Measurements from ENCODE around the gene COPG2. TPM values are rescaled to one million over a fixed set of nuclear protein-coding genes. Genes with fewer than 3 reads are reported as not detected.
"Not testable (repeated sequence)": the region's sequence is repeated elsewhere in the genome, so short reads cannot be mapped to it uniquely, and the experiment has no call there.

The COPG2 gene
- total RNA-seq, 4 donors from 2014 or later: 22.4 to 25.7 (median 24.7) TPM

DNA sequence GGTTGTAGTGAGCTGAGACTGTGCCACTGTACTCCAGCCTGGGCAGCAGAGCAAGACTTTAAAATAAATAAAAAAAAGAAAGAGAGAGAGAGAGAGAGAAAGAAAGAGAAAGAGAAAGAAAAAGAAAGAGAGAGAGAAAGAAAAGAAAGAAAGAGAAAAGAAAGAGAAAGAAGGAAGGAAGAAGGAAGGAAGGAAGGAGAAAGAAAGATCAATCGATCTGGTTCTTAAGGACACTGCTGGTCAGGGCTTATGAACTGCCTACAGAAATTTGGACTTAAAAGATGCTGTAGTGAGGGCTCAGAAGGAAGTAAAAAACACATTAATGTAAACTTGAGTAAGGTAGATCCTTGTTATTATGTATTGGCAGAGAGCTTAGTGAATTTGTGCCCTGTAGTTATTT lies 62.4 kb downstream of the COPG2 start:
- DNase-seq: no peak
- peaks cover 0 to 10% of the 10 kb centered on the region in 2 donors for H3K36me3 ChIP-seq
- intact Hi-C loops (cut with DNase I): no loop called here

DNA sequence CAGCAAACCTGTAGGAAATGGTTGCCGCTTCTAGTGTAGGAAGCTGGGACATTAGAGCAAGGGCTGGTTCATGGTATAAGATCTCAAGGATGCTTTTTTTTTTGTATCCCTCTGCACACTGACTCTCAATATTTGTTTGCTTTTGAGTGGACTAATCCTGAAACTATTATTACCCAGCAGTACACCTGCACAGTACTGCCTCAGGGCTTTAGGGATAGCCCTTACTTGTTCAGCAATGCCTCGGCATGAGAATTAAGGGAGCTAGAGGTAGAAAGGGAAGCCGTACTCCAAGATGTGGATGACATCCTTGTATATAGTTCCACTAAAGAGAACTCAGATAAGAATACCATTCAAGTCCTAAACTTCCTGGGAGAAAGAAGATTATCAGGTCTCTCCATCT lies 70.5 kb downstream of the COPG2 start:
- Histone ChIP-seq H3K27ac (no peak overlapping the region), H3K9me3 (no peaks in the 10 kb centered on the region), H3K4me1 (no peaks in the 10 kb centered on the region), H3K27me3 (no peaks in the 10 kb centered on the region), H3K36me3 (no peaks in the 10 kb centered on the region), H3K4me3 (replicated peaks in 1 of 3) (no peak overlapping the region)
- intact Hi-C loops (cut with DNase I): no loop called here
- WGBS, 2 donors: 97 to 98% methylated on average over 3 of the region's 3 CpGs
- TF ChIP-seq, protein P1, sequence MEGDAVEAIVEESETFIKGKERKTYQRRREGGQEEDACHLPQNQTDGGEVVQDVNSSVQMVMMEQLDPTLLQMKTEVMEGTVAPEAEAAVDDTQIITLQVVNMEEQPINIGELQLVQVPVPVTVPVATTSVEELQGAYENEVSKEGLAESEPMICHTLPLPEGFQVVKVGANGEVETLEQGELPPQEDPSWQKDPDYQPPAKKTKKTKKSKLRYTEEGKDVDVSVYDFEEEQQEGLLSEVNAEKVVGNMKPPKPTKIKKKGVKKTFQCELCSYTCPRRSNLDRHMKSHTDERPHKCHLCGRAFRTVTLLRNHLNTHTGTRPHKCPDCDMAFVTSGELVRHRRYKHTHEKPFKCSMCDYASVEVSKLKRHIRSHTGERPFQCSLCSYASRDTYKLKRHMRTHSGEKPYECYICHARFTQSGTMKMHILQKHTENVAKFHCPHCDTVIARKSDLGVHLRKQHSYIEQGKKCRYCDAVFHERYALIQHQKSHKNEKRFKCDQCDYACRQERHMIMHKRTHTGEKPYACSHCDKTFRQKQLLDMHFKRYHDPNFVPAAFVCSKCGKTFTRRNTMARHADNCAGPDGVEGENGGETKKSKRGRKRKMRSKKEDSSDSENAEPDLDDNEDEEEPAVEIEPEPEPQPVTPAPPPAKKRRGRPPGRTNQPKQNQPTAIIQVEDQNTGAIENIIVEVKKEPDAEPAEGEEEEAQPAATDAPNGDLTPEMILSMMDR (IDR thresholded peaks at IDR 0.05): no peak
- TF ChIP-seq POLR2A (IDR thresholded peaks at IDR 0.05): no peak
- no peak for DNase-seq

More for the DNA sequence above, 62.4 kb downstream of the COPG2 start:
- TF ChIP-seq POLR2A (IDR thresholded peaks at IDR 0.05): no peak
- TF ChIP-seq, protein P1 (IDR thresholded peaks at IDR 0.05): no peak
- no peaks in the 10 kb centered on the region for H3K4me1 ChIP-seq
- H3K9me3 ChIP-seq: no peaks in the 10 kb centered on the region
- no peak overlapping the region for H3K4me3 ChIP-seq (replicated peaks in 1 of 3)
- 90 to 94% methylated on average over 1 of the region's 1 CpG for WGBS, 2 donors
- no peaks in the 10 kb centered on the region for H3K27me3 ChIP-seq
- no peak overlapping the region for H3K27ac ChIP-seq

DNA sequence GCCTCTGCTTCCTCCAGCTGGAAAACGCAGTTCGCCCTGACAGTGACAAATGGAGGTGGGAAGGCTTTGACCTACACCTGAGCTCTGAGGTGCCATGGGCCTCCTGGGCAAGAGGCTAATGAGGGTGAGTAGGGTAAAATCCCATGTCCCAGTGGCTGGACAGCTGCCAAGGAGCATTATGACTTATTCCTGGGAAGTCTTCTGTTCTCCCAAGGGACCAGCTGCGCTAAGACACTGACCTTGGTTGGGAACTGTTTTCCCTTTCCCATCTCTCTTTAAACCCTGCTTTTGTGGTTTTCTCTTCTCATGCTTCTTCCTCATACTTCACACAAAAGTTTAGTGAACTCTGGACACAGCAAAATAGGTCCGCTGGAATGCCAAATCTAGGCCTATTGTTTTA lies 72.6 kb downstream of the COPG2 start:
- TF ChIP-seq POLR2A (IDR thresholded peaks at IDR 0.05): no peak
- TF ChIP-seq, protein P1 (IDR thresholded peaks at IDR 0.05): no peak
- Histone ChIP-seq H3K4me1 (no peaks in the 10 kb centered on the region), H3K9me3 (no peaks in the 10 kb centered on the region), H3K27me3 (no peaks in the 10 kb centered on the region), H3K4me3 (replicated peaks in 1 of 3) (no peak overlapping the region), H3K27ac (no peak overlapping the region), H3K36me3 (no peaks in the 10 kb centered on the region)
- intact Hi-C loops (cut with DNase I): no loop called here
- DNase-seq: no peak
- 92 to 94% methylated on average over 4 of the region's 4 CpGs for whole genome bisulfite sequencing, 2 donors

DNA sequence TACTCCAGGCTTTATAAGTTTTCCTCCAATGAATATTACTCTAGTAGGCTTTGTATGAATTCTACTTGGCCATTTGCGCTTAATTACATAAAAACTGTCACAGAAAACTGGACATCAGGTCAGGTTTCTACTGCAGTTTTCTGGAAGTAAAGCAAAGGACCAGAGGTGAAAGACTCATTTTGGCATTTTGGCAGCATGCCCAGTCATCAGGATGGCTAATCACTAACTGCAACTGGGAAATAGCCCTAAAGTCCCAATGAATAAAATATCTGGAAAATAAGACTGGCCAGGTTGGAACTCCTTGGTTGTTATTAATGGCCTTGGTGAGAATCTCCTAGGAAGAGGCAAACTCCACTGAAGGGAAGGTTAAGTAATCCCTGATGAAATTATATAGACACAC lies 75.5 kb downstream of the COPG2 start:
- intact Hi-C loops (cut with DNase I): no loop called here
- TF ChIP-seq POLR2A (IDR thresholded peaks at IDR 0.05): no peak
- TF ChIP-seq, protein P1 (IDR thresholded peaks at IDR 0.05): no peak

DNA sequence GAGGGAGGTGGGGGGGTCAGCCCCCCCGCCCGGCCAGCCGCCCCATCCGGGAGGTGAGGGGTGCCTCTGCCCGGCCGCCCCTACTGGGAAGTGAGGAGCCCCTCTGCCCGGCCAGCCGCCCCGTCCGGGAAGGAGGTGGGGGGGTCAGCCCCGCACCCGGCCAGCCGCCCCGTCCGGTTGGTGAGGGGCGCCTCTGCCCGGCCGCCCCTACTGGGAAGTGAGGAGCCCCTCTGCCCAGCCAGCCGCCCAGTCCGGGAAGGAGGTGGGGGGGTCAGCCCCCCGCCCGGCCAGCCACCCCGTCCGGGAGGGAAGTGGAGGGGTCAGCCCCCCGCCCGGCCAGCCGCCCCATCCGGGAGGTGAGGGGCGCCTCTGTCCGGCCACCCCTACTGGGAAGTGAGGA lies 77.1 kb downstream of the COPG2 start:
- H3K4me3 ChIP-seq (replicated peaks in 1 of 3); intact Hi-C loops (cut with DNase I); H3K9me3 ChIP-seq; H3K27me3 ChIP-seq; DNase-seq; H3K36me3 ChIP-seq; H3K27ac ChIP-seq; H3K4me1 ChIP-seq: not testable (repeated sequence)
- WGBS, 2 donors: no CpG with 5 or more reads among the region's 30 CpGs

More for the DNA sequence above, 75.5 kb downstream of the COPG2 start:
- no peaks in the 10 kb centered on the region for H3K4me1 ChIP-seq
- no peaks in the 10 kb centered on the region for H3K9me3 ChIP-seq
- WGBS, 2 donors: 100% methylated on average over 1 of the region's 1 CpG
- no peaks in the 10 kb centered on the region for H3K36me3 ChIP-seq
- DNase-seq: no peak
- no peaks in the 10 kb centered on the region for H3K27me3 ChIP-seq
- no peak overlapping the region for H3K4me3 ChIP-seq (replicated peaks in 1 of 3)
- no peak overlapping the region for H3K27ac ChIP-seq

DNA sequence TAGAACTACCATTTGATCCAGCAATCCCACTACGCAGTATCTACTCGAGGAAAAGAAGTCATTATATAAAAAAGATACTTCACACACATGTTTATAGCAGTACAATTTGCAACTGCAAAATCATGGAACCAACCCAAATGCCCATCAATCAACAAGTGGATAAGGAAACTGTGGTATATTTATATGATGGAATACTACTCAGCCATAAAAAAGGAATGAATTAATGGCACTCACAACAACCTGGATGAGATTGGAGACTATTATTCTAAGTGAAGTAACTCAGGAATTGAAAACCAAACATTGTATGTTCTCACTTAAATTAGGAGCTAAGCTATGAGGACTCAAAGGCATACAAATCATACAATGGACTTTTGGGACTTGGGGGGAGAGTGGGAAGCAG lies 82.6 kb downstream of the COPG2 start:
- H3K4me3 ChIP-seq (replicated peaks in 1 of 3); H3K36me3 ChIP-seq; H3K4me1 ChIP-seq; H3K9me3 ChIP-seq; H3K27ac ChIP-seq; intact Hi-C loops (cut with DNase I); DNase-seq; H3K27me3 ChIP-seq: not testable (repeated sequence)
- WGBS, 2 donors: 95 to 98% methylated on average over 2 of the region's 2 CpGs

DNA sequence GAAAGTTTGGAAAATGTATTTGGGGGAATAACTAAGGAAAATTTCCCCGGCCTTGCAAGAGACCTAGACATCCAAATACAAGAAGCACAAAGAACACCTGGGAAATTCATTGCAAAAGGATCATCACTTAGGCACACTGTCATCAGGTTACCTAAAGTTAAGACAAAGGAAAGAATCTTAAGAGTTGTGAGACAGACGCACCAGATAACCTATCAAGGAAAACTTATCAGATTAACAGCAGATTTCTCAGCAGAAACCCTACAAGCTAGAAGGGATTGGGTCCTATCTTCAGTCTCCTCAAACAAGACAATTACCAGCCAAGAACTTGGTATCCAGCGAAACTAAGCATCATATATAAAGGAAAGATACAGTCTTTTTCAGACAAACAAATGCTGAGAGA lies 93.4 kb downstream of the COPG2 start:
- H3K27ac ChIP-seq; H3K27me3 ChIP-seq; intact Hi-C loops (cut with DNase I); H3K4me3 ChIP-seq (replicated peaks in 1 of 3); H3K9me3 ChIP-seq; DNase-seq; H3K4me1 ChIP-seq; H3K36me3 ChIP-seq: not testable (repeated sequence)
- WGBS, 2 donors: 92 to 94% methylated on average over 3 of the region's 3 CpGs

DNA sequence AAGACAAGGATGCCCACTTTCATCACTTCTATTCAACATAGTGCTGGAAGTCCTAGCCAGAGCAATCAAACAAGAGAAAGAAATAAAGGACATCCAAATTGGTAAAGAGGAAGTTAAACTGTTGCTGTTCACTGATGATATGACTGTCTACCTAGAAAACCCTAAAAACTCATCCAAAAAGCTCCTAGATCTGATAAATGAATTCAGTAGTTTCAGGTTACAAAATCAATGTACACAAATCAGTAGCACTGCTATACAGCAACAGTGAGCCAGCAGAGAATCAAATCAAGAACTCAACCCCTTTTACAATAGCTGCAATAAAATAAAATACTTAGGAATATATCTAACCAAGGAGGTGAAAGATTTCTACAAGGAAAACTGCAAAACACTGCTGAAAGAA lies 98.4 kb downstream of the COPG2 start:
- H3K27me3 ChIP-seq; intact Hi-C loops (cut with DNase I); H3K9me3 ChIP-seq; H3K4me1 ChIP-seq; H3K36me3 ChIP-seq; DNase-seq; H3K4me3 ChIP-seq (replicated peaks in 1 of 3); H3K27ac ChIP-seq: not testable (repeated sequence)

Measured in thyroid gland (tissue), 4 donors.